ENCODE measurements around the gene CENPE.

The CENPE gene

DNA sequence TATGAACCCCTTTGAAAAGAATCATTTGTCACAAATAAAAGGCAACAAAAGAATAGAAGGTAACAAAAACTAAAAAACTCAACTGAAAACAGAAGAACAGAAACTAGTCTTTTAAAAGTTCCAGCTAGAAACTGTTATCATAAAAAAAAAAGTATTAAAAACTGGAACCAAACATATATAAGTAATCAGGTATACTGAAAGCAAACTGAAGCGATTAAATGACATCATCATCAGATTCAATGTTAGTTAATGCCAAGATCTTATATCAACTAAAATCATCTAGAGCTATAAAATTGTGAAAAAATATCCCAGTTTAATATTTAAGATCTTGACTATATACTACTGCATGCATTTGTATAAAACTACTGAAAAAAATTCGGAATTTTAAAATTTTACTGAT lies 36.0 kb downstream of the CENPE start:
- TF ChIP-seq, protein P1, sequence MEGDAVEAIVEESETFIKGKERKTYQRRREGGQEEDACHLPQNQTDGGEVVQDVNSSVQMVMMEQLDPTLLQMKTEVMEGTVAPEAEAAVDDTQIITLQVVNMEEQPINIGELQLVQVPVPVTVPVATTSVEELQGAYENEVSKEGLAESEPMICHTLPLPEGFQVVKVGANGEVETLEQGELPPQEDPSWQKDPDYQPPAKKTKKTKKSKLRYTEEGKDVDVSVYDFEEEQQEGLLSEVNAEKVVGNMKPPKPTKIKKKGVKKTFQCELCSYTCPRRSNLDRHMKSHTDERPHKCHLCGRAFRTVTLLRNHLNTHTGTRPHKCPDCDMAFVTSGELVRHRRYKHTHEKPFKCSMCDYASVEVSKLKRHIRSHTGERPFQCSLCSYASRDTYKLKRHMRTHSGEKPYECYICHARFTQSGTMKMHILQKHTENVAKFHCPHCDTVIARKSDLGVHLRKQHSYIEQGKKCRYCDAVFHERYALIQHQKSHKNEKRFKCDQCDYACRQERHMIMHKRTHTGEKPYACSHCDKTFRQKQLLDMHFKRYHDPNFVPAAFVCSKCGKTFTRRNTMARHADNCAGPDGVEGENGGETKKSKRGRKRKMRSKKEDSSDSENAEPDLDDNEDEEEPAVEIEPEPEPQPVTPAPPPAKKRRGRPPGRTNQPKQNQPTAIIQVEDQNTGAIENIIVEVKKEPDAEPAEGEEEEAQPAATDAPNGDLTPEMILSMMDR (IDR thresholded peaks at IDR 0.05; ENCODE audit: low read depth, low read length), result no peak
- in situ Hi-C loops (cut with HindIII; ENCODE audit: low sequenced_read_pairs), result no loop called here
- H3K4me3 ChIP-seq (ENCODE audit: low read depth, low read length), result no peak overlapping the region
- no peak for DNase-seq (ENCODE audit: low read depth, low spot score)

DNA sequence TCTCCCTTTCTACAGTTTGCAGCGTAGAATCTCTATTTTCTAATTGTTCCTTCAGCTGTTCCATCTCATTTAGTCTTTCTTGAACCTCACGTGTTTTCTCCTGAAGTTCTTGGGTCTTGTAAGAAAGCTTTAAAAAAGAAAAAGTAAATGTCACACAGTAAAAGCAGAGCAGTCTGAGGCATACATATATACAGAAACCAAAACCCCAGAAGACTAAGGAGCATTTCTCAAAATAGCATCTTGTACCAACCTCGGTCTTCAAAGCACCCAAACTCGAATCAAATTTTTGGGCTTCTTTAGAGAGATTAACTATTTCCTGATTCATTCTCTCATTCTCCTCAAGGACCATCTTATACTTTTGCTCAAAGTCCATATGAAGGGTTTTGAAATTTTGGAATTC lies 39.4 kb downstream of the CENPE start:
- TF ChIP-seq, protein P1 (IDR thresholded peaks at IDR 0.05; ENCODE audit: low read depth, low read length), result no peak
- in situ Hi-C loops (cut with HindIII; ENCODE audit: low sequenced_read_pairs), result no loop called here
- H3K4me3 ChIP-seq (ENCODE audit: low read depth, low read length), result no peak overlapping the region
- no peak for DNase-seq (ENCODE audit: low read depth, low spot score)

DNA sequence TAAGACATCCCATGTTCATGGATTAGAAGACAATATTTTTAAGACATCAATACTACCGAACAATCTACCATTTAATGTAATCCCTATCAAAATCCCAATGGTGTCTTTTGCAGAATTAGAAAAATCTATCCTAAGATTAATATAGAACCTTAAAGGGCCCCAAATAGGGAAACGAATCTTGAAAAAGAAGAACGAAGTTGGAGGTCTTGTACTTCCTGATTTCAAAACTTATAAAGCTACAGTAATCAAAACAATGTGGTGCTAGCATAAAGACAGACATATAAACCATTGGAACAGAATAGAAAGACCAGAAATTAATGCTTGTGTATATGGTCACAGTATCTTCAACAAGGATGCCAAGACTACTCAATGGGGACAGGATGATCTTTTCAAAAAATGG lies 42.0 kb downstream of the CENPE start:
- H3K4me3 ChIP-seq (ENCODE audit: low read depth, low read length), result no peak overlapping the region
- DNase-seq (ENCODE audit: low read depth, low spot score), result no peak
- TF ChIP-seq, protein P1 (IDR thresholded peaks at IDR 0.05; ENCODE audit: low read depth, low read length), result no peak
- in situ Hi-C loops (cut with HindIII; ENCODE audit: low sequenced_read_pairs), result no loop called here

DNA sequence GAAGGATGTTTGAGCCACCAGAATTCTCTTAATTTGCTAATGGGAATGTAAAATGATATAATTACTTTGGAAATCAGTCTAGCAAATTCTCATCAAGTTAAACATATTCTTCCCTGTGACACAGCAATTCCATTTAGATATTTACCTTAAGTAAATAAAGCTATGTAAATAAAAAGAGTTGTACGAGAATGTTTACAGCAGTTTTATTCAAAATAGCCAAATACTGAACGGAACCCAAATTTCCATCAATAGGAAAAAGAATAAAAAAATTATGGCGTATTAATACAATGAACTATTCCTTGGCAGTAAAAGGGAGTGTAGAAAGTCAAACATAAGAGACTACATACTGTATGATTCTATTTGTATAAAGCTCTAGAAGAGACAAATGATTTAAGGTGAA lies 45.8 kb downstream of the CENPE start:
- TF ChIP-seq, protein P1 (IDR thresholded peaks at IDR 0.05; ENCODE audit: low read depth, low read length), result no peak
- no peak overlapping the region for H3K4me3 ChIP-seq (ENCODE audit: low read depth, low read length)
- in situ Hi-C loops (cut with HindIII; ENCODE audit: low sequenced_read_pairs), result no loop called here
- DNase-seq (ENCODE audit: low read depth, low spot score), result no peak

DNA sequence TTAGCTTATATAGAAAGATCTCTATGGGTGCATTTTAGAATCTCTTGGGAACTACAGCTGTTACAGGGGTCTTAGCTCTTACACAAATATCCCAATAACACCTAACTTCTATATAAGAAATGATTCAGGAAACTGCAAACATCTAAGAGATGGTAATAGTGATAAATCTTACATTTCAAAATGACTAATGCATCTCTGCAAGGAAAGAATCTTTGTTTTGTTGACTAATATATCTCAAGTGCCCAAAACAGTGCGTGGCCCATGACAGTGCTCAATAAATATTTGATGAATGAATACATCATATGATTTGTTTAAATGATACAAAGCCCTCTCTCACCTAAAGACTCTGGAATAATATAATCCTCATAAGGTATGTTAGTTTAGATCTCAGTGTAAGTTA lies 47.5 kb downstream of the CENPE start:
- no peak for DNase-seq (ENCODE audit: low read depth, low spot score)
- in situ Hi-C loops (cut with HindIII; ENCODE audit: low sequenced_read_pairs), result no loop called here

DNA sequence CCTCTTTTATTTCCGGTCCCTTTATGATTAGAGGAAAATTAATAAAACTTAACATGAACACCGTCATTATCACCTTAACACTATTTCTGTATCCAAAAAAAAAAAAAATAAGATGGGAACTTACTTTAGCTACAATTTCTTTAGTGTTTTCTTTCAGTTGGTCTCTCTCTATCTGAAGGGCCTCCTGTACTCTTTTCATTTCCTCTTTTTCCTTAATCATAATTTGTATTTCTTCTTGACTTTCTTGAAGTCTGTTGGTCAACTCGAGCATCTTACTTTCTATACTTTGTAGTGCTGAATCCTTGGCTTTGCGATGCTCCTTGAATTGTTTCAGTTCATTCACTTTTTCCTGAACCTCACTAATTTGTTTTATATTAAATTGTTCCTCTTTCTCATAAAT lies 53.2 kb downstream of the CENPE start:
- no peak for DNase-seq (ENCODE audit: low read depth, low spot score)
- in situ Hi-C loops (cut with HindIII; ENCODE audit: low sequenced_read_pairs), result no loop called here
- no peak overlapping the region for H3K4me3 ChIP-seq (ENCODE audit: low read depth, low read length)
- TF ChIP-seq, protein P1 (IDR thresholded peaks at IDR 0.05; ENCODE audit: low read depth, low read length), result no peak

More for the DNA sequence above, 47.5 kb downstream of the CENPE start:
- H3K4me3 ChIP-seq (ENCODE audit: low read depth, low read length), result no peak overlapping the region
- TF ChIP-seq, protein P1 (IDR thresholded peaks at IDR 0.05; ENCODE audit: low read depth, low read length), result no peak

DNA sequence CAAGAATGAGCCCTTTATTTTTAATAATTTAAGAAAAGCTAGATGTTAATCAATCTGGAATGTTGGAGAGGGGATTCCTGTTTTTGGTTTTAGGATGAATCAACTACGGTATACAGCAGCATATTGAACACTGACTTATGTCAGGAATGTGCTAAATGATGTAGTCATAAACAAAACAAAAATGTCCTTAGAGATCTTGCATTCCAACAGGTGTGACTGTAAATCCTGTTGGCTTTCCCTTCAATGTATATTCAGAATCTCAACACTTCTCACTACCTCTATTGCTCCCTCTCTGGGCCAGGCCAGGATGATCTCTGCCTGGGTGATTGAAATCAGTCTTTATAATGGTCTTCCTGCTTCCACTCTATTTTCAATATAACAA lies 60.7 kb downstream of the CENPE start:
- H3K4me3 ChIP-seq (ENCODE audit: low read depth, low read length), result no peak overlapping the region
- in situ Hi-C loops (cut with HindIII; ENCODE audit: low sequenced_read_pairs), result no loop called here
- TF ChIP-seq, protein P1 (IDR thresholded peaks at IDR 0.05; ENCODE audit: low read depth, low read length), result no peak
- DNase-seq (ENCODE audit: low read depth, low spot score), result peak; percentile 15

All from astrocyte of the spinal cord (primary cell).